AG09319 (cell line): ENCODE results near the gene OSBPL7.

Experiments used
- DNase-seq: peaks from one replicate; pipeline ENCODE4 v3.0.0-alpha.2; 2010; ENCODE audit warnings: low read depth; ENCODE audit errors: extremely low read depth
- CTCF ChIP-seq: IDR thresholded peaks from 2 replicates; pipeline ENCODE4 v1.5.1; 2011; ENCODE audit warnings: low read depth, mild to moderate bottlenecking, inconsistent platforms, low read length, moderate library complexity

OSBPL7 gene

GRCh38 chr17:47757386-47757785 lies 64.2 kb downstream of the OSBPL7 start:
- no peak for DNase-seq

More at GRCh38 chr17:47757386-47757785, 64.2 kb downstream of the OSBPL7 start:
- no peak for TF ChIP-seq CTCF
